Right renal cortex interstitium (tissue), 3 donors: ENCODE results near the gene POLR1G. TPM values are rescaled to one million over a fixed set of nuclear protein-coding genes. Genes with fewer than 3 reads are reported as not detected.

ENCODE experiments used
- DNase-seq, 3 donors: peaks; one replicate each; pipeline ENCODE4 v3.0.0-alpha.2; 2013; ENCODE audit warnings: low read depth in 3 of 3, low spot score in 2 of 3
- polyA plus RNA-seq, 3 donors: library from polyadenylated mRNA; unstranded; fragments of 120-200 nt; gene quantifications; one replicate each; pipeline ENCODE4 v1.2.1, GENCODE V29; 2013; ENCODE audit not compliant: insufficient read length in 3 of 3

Gene POLR1G
- polyA plus RNA-seq, 3 donors, result 2.8 to 3.6 (median 3.1) TPM

DNA sequence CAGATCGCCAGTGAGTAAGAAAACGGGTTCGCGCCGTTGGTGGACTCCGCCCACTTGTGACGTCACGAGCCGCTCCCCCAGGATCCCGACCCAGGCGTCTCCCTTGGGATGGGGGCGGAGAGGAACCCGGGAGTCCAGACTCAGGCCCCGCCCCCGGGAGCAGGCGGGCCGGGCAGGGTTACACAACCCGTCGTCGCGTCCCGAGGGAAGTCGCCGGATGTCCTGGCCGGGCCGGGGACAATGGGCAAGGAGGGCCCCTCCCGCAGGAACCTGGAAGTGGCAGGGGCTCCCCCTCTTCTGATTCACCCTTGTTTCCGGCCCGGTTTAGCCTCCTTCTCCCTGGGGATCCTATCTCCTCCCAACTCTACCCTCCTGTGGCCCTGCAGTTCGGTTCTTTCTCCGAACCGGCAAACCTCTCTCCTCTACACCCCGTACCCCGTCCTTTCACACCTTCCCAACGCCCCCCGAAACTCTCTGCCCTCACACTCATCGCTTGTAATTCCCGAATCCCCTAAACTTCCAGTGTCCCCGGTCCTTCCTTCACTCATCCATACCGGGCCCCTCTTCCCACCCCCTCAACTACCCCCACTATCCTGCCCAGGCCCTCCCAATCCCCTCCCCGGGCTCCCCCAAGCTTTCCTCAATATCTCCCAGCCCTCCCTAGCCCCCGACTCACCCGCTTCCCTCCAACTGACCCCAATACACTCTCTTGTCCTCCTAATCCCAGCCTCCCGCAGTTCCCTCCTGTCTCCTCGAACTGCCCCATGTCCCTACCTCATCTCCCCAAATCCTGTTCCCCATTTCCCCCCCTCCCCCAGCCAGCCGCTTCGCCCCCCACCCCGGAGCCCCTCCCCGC is 37.2 kb downstream of the POLR1G start:
- peak in 1 of 3 donors; percentile 87 for DNase-seq

DNA sequence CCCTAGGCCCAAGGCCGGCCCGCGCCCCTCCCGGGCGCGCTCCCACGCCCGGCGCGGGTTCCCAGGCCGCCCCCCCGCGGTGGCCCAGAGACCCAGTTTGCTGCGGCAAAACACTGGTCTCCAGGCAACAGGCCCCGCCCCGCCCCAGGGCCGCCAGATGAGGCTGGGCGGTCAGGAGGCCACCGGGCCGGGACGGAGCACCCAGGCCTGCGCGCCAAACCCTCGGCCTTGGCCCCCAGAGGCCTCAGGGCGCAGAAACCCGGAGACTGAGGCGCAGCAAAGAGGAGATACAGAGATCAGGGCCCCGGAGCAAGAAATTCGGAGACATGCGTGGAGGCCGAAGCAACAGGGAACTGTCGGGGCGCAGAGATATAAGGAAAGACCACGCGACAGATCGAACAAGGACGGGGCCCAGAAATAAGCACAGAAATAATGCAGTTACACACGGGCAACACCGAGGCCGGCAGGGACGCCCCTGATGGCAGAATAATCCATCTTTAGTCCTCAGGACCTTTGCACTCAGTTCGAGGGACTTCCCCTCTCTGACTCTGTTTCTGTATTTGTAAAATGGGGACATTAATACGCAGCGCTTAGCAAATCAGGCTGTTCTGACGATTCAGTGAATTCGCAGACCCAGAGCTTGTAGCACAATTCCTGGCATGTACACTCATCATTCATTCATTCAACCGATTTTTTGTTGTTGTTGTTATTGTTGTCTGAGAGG is 38.0 kb downstream of the POLR1G start:
- DNase-seq, result no peak

DNA sequence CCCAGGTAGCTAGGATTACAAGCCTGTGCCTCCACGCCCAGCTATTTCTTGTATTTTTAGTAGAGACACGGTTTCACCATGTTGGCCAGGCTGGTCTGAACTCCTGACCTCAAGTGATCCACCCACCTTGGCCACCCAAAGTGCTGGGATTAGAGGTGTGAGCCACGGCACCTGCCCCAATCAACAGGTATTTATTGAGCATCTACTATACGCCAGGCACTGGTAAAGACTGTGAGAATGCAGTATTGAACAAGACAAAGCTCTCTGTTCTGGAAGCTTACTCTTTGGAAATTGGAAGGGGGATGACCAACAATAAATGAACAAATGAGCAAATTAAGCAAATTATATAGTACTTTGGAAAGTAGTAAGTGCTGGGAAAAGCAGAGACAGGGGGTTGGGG is 38.7 kb downstream of the POLR1G start:
- no peak for DNase-seq

DNA sequence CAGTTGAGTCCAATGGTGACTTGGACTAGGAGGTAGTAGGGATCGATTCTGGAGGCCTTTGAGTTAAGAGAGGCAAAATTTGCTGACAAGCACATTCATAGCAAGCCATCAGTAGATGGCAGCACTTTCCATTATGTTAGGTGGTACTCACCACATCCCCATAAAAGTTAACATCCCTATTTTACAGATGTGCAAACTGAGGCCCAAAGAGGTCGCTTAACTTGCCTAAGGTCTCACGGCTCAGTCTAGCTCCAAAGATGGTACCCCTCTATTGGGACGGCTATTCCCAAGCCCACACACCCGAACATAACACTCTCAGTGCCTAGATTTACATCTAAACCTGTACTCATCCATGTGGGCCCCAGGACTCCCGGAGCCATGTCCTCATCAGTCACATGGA is 39.9 kb downstream of the POLR1G start:
- no peak for DNase-seq

DNA sequence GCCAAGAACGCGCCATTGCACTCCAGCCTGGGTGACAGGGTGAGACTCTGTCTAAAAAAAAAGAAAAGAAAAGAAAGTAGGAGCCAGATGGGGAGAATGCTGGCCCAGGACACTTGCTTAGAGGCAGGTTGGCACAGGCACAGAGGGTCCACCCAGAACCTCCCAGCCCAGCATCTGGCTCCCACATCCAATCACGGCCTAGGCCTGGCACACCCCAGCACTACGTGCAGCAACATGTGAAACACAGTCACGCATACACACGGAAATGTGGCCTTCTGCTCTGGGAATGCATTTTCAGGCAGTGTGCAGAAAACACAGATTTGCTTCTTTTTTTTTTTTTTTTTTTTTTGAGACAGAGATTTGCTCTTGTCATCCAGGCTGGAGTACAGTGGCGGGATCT is 40.5 kb downstream of the POLR1G start:
- no peak for DNase-seq

DNA sequence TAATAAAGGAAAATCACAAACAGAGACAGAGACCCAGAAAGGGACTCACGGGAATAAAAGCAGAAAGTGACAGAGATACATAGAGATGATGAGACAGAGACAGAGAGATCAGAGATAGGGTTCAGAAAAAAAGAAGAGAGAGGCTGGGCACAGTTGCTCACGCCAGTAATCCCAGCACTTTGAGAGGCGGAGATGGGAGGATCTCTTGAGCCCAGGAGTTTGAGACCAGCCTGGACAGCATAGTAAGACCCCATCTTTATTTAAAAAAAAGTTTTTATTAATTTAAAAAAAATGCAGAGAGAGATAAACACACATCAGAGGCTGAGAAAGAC is 41.9 kb downstream of the POLR1G start:
- DNase-seq, result no peak

DNA sequence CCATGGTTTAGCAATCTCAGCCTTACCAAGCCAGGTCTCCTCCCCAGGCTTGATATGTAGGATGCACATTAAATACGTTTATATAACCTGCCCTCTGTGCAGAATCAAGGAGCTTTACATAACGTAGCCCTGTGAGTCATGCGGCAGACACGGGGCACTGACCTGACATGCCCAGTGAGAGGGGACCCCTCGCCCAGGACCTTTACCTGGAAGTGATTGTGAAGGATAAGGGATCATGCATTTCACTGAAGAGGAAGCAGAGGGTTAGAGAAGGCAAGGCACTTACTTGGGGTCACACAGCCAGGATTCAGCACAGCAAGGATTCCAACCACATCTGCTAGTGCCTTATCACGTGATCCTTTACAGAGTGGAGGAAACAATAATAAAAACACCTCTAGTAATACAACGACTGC is 42.4 kb downstream of the POLR1G start:
- no peak for DNase-seq

DNA sequence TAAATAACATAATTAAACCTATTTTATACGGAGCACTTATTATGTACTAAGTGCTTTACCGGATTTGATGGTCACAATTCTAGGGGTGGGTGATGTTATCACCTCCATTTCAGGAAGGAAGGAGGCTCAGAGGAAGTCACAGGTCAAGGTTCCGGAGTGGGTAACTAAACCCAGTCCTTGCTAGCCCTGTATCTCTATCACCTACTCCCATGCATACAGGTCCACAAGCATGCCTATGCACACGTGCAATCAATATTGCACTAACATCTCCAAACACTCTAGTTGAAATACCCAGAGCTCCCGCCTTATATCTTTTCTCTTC is 43.5 kb downstream of the POLR1G start:
- DNase-seq, result no peak

DNA sequence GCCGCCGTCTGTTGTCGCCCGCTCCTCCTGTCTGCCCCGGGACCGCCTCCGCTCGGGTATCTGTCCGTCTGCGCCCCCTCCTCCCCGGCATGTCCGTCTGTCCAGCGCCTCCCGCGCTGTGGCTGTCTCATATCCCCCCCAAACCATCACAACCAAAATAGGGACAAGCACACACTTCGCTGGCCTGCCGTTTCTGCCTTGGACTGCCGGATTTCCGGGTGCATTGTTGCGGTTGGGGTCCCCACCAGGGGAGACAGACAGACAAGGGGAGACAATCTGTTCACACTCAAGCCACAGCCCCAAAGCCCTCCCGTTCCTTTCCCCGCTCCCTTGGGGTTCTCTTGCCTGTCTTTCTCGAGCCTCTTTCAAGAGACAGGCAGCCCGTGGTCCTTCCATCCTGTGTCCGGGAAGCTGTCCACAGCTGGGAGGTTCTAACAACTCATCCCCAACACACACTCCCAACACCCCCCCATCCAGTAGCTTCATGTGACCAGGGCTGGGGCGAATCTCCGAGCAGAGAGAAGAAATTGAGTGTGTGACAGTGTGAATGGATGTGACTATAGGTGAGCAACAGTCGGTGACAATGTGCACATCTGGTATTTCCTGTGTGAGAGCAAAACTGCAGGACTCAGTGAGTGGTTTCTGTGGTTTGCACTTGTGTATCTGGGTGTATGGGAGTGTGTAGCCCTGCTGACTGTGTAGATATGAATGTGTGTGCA is 44.8 kb downstream of the POLR1G start:
- no peak for DNase-seq

DNA sequence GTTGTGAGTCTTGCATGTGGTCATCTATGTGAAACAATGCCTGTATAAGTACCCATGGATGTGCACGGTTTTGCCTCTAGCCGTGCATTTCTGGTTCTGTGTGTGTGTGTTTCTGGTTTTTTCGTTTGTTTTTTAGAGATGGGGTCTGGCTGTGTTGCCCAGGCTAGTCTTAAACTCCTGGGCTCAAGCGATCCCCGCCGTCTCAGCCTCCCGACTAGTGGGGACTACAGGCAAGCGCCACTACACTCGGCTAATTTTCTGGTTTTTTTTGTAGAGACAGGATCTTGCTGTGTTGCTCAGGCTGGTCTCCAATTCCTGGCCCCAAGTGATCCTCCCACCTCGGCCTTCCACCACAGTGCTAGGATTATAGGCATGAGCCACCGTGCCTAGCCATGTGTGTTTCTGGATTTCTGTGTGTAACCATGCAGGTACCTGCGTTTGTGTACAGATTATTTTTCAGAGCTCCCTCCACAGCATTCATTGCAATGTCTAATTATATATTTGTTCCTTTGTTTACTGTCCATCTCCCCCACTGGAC is 45.5 kb downstream of the POLR1G start:
- no peak for DNase-seq

DNA sequence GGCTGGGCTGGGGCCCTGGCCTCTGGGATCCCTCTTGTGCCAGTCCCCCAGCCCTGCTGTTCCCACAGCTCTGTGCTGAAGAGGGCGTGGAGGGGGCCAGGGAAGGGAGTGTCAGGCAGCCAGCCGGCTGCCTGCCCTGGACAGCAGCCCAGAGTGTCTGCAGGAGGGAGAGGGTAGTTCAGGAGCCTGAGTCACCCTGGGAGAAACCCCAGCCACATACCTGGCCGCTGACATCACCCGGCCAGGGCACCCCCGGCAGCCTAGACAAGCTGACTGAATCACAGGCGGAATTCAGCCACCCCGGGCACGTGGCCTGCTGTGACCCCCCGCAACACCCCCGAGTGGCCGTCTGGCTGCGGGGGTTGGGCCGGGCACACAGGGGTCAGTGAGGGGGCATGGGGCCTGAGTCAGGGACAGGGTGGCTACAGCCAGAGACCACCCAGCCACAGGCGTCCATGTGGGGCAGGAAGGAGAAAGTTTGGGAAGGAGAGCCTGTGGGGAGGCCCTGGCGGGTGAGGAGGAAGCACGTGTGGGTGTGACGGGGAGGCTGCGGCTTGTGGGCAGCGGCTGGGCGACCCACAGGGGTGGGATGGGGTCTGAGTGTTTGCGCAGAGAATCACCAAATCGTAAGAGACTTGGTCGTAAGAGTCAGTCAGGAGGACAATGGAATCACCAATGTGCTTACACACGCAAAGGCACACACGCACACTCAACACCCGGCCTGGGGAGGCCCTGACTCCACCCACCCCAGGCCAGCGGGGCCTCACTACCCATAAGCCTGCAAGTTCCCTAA is 49.5 kb downstream of the POLR1G start:
- peak in 1 of 3 donors; percentile 78 for DNase-seq

DNA sequence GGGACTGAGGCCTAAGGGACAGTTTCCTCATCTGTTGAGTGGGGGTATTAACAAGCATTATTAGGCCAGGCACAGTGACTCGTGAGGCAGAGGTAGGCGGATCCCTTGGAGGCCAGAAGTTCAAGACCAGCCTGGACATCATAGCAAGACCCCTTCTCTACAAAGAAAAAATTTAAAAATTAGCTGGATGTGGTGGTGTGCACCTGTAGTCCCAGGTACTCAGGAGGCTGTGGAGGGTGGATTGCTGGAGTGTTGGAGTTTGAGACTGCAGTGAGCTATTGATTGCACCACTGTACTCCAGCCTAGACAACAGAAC is 50.0 kb downstream of the POLR1G start:
- DNase-seq, result no peak

DNA sequence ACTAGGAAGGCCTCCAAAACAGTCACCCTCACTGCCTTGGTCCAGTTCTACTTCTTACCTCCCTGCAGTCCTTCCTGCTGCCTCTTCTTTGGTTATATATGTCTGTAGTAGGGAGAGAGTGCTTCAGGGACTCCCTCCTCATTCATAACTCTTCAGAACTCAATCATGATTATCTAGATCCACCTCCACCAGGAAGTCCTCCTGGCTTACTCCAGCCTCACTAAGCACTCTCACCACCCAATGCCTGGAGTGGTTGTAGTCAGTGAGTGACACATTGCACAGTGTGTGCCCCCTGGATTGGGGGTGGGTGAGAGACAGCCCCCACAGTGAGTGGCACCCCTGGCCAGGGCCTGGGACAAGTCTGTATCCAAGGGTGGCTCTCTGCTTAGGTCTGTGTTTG is 51.3 kb downstream of the POLR1G start:
- no peak for DNase-seq

Other genes with a start within 250 kb of the POLR1G start
- under 1 TPM; 0.11 TPM for gene NKPD1, start 245.7 kb upstream of the POLR1G start, polyA plus RNA-seq
- gene TRAPPC6A, start 228.4 kb upstream of the POLR1G start, polyA plus RNA-seq, result 10 to 100 TPM; 25.5 to 33.2 (median 32.4) TPM
- 10 to 100 TPM in 2 of 3 donors, 1 to 10 TPM in 1; 8.8 to 11.6 (median 10.5) TPM for gene BLOC1S3, start 227.9 kb upstream of the POLR1G start, polyA plus RNA-seq
- gene EXOC3L2, start 161.2 kb upstream of the POLR1G start, polyA plus RNA-seq, result 1 to 10 TPM; 6.0 to 7.1 (median 7.0) TPM
- gene MARK4, start 155.4 kb upstream of the POLR1G start, polyA plus RNA-seq, result 10 to 100 TPM; 38.3 to 41.9 (median 39.6) TPM
- 1 to 10 TPM in 1 of 3 donors, under 1 TPM in 2; 0.57 to 1.7 (median 0.79) TPM for gene CKM, start 83.8 kb upstream of the POLR1G start, polyA plus RNA-seq
- gene KLC3, start 65.9 kb upstream of the POLR1G start, polyA plus RNA-seq, result 1 to 10 TPM in 2 of 3 donors, under 1 TPM in 1; 0.97 to 1.1 (median 1.1) TPM
- gene ERCC2, start 36.1 kb upstream of the POLR1G start, polyA plus RNA-seq, result 10 to 100 TPM; 27.7 to 34.3 (median 33.7) TPM
- 1 to 10 TPM; 6.2 to 8.9 (median 6.5) TPM for gene PPP1R13L, start 1.6 kb upstream of the POLR1G start, polyA plus RNA-seq
- gene ERCC1, start 17.3 kb downstream of the POLR1G start, polyA plus RNA-seq, result 10 to 100 TPM; 62.5 to 68.7 (median 68.7) TPM
- 10 to 100 TPM; 14.3 to 88.2 (median 22.1) TPM for gene FOSB, start 61.4 kb downstream of the POLR1G start, polyA plus RNA-seq
- 10 to 100 TPM in 1 of 3 donors, 1 to 10 TPM in 2; 7.6 to 11.1 (median 9.0) TPM for gene RTN2, start 90.4 kb downstream of the POLR1G start, polyA plus RNA-seq
- under 1 TPM in 2 of 3 donors, not detected in 1; 0.17 to 0.24 TPM for gene PPM1N, start 91.8 kb downstream of the POLR1G start, polyA plus RNA-seq
- gene VASP, start 100.8 kb downstream of the POLR1G start, polyA plus RNA-seq, result 10 to 100 TPM; 45.6 to 49.3 (median 48.8) TPM
- 10 to 100 TPM in 2 of 3 donors, 1 to 10 TPM in 1; 9.7 to 12.0 (median 10.5) TPM for gene OPA3, start 178.2 kb downstream of the POLR1G start, polyA plus RNA-seq
- 1 to 10 TPM; 4.7 to 5.5 (median 4.9) TPM for gene GPR4, start 195.6 kb downstream of the POLR1G start, polyA plus RNA-seq
- 10 to 100 TPM; 17.1 to 20.6 (median 17.2) TPM for gene EML2, start 232.8 kb downstream of the POLR1G start, polyA plus RNA-seq